Neutrophil (primary cell): ENCODE data around the gene LYSMD2.

Experiments used
- H3K27ac ChIP-seq: fragments of 200-600 bp; sonication (generic); 2 replicates; pipeline ENCODE4 v1.5.1; 2016; ENCODE audit warnings: mild to moderate bottlenecking, moderate library complexity
- H3K27me3 ChIP-seq: fragments of 200-600 bp; sonication (generic); 2 replicates; pipeline ENCODE4 v1.6.0; 2016; ENCODE audit warnings: mild to moderate bottlenecking
- H3K36me3 ChIP-seq: fragments of 200-600 bp; sonication (generic); 2 replicates; pipeline ENCODE4 v1.5.1; 2017
- H3K4me1 ChIP-seq, 2 experiments: fragments of 200-600 bp in 1 of 2; sonication (generic) in 1 of 2; 1 replicate in 1 of 2; 2 replicates in 1 of 2; pipeline versions ENCODE4 v1.5.1 to v1.6.1; 2013 to 2016; ENCODE audit warnings: low read depth in 1 of 2, low read length in 1 of 2, mild to moderate bottlenecking in 1 of 2, moderate library complexity in 1 of 2; ENCODE audit not compliant: control insufficient read depth in 1 of 2, insufficient read depth in 1 of 2
- H3K4me3 ChIP-seq, 2 experiments: fragments of 200-600 bp in 1 of 2; sonication (generic) in 1 of 2; 1 replicate in 1 of 2; 2 replicates in 1 of 2; pipeline ENCODE4 v1.5.1; 2013 to 2016; ENCODE audit warnings: low read depth in 1 of 2, low read length in 1 of 2, mild to moderate bottlenecking in 1 of 2, moderate library complexity in 1 of 2
- H3K9me3 ChIP-seq: fragments of 200-600 bp; sonication (generic); 2 replicates; pipeline ENCODE4 v1.5.1; 2016
- TF ChIP-seq, protein P1 (sequence below): fragments of 200-600 bp; sonication (generic); IDR thresholded peaks from 2 replicates; pipeline ENCODE4 v1.5.1; 2016; ENCODE audit warnings: antibody characterized with exemption

Gene LYSMD2

DNA sequence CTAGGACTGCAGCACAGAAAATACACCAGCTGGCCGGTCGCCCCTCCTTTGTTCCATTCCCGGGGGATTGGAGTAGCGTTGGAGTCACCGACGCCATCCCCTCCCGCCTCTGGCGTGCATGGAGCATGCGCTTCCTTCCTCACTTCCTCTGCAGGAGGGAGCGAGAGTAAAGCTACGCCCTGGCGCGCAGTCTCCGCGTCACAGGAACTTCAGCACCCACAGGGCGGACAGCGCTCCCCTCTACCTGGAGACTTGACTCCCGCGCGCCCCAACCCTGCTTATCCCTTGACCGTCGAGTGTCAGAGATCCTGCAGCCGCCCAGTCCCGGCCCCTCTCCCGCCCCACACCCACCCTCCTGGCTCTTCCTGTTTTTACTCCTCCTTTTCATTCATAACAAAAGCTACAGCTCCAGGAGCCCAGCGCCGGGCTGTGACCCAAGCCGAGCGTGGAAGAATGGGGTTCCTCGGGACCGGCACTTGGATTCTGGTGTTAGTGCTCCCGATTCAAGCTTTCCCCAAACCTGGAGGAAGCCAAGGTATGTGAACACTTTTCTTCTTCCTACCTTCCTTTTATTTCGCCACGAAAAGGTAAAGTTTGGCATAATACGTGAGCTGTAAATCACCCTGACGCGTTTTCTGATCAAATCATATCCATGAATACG, 56.0 kb downstream of the LYSMD2 start, which contains the start of gene SCG3:
Gene SCG3 (plus strand): TSS at position 201 of the 661 bp plus-strand sequence. CDS start 253 bp downstream, at position 454.
- peaks cover 3 to 5% of the 10 kb centered on the region in 2 experiments for H3K4me1 ChIP-seq
- H3K27ac ChIP-seq: no peak within 1 kb of the TSS
- TF ChIP-seq, protein P1, sequence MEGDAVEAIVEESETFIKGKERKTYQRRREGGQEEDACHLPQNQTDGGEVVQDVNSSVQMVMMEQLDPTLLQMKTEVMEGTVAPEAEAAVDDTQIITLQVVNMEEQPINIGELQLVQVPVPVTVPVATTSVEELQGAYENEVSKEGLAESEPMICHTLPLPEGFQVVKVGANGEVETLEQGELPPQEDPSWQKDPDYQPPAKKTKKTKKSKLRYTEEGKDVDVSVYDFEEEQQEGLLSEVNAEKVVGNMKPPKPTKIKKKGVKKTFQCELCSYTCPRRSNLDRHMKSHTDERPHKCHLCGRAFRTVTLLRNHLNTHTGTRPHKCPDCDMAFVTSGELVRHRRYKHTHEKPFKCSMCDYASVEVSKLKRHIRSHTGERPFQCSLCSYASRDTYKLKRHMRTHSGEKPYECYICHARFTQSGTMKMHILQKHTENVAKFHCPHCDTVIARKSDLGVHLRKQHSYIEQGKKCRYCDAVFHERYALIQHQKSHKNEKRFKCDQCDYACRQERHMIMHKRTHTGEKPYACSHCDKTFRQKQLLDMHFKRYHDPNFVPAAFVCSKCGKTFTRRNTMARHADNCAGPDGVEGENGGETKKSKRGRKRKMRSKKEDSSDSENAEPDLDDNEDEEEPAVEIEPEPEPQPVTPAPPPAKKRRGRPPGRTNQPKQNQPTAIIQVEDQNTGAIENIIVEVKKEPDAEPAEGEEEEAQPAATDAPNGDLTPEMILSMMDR: no peak
- no peaks in the 10 kb centered on the region for H3K36me3 ChIP-seq
- no peaks in the 10 kb centered on the region for H3K9me3 ChIP-seq
- H3K4me3 ChIP-seq: no peak within 1 kb of the TSS
- H3K27me3 ChIP-seq: peaks cover 87% of the 10 kb centered on the region

DNA sequence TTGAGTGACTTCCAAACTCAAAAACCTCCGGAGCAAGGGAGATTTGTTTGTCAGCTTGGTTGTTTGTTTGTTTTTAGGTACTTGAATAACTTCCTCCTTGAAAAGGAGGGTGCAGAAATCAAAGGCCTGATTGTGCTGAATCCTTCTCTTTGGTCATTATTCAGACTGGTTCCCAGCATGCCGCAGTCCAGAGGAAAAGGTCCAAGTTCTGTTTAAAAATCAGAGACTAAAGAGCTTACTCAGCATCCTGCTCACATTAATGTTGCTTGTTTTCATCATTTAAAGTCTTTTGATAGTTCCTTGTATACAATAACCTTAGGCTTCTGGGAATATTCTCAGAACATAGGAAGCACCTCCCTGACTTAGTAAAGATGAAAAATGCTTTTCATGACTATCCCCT, 57.1 kb downstream of the LYSMD2 start:
- peaks cover 3 to 5% of the 10 kb centered on the region in 2 experiments for H3K4me1 ChIP-seq
- H3K4me3 ChIP-seq: no peak overlapping the region
- H3K36me3 ChIP-seq: no peaks in the 10 kb centered on the region
- TF ChIP-seq, protein P1: no peak
- H3K9me3 ChIP-seq: no peaks in the 10 kb centered on the region
- peaks cover 84% of the 10 kb centered on the region for H3K27me3 ChIP-seq
- no peak overlapping the region for H3K27ac ChIP-seq

DNA sequence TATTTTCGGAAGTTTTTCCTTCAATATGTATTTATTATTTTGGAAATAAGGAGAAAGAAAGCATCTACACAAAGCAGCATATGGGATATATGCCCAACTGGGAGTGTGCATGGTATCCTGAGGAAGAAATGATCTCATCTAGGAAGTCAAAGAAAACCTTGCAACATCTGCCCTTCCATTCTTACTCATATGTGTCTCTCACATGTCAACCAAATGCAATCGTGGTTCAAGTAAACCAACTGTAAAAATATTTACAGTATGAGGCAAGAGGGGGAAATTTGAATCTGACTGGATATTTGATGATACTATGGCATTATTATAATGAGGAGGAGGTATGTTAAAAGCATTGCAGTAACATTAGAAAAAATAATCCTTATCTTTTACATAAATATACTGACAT, 59.4 kb downstream of the LYSMD2 start:
- TF ChIP-seq, protein P1: no peak
- Histone ChIP-seq H3K27ac (no peak overlapping the region), H3K9me3 (no peaks in the 10 kb centered on the region), H3K4me3 (no peak overlapping the region), H3K4me1 (peaks cover 3 to 5% of the 10 kb centered on the region in 2 experiments), H3K36me3 (no peaks in the 10 kb centered on the region), H3K27me3 (peaks cover 68% of the 10 kb centered on the region)

DNA sequence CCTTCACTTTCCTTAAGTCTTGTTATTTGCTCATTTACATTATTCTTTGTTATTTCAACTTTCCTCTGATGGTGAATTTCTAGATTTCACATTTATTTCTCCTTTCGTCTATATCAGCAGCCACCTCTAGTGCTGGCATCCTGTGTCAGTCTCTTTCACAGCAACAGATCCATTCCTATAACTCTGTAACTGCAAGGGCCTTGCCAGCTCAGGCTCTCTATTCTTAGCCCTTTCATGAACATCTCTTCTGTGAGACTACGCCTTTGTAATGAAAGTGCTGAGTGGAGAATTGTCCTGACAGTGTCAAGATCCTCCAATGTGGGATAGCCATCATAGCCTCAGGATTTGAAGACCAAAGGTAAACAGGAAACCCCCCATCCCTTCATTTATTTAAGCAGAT, 60.0 kb downstream of the LYSMD2 start:
- Histone ChIP-seq H3K36me3 (no peaks in the 10 kb centered on the region), H3K27me3 (peaks cover 61% of the 10 kb centered on the region), H3K4me3 (no peak overlapping the region), H3K27ac (no peak overlapping the region), H3K9me3 (no peaks in the 10 kb centered on the region), H3K4me1 (peaks cover 3 to 6% of the 10 kb centered on the region in 2 experiments)
- TF ChIP-seq, protein P1: no peak

DNA sequence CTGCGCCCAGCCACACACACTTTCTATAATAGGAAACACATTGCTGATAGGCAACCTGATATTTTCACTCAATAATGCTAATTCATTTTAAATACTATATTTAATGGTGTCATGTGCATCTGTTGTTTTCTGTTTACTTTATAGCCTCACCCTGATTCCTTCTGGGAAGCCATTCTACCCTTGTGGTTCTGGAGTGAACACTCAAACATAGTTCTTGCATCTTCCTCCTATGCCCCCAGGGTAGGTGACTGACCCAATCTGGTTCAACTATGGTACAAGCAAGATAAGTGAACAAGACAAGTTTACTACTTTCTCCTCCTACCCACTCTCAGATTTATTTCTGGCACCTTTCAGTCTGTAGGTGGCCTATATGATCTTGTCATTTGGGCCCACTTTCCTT, 60.4 kb downstream of the LYSMD2 start:
- Histone ChIP-seq H3K36me3 (no peaks in the 10 kb centered on the region), H3K9me3 (no peaks in the 10 kb centered on the region), H3K27ac (no peak overlapping the region), H3K4me3 (no peak overlapping the region), H3K4me1 (peaks cover 3 to 11% of the 10 kb centered on the region in 2 experiments), H3K27me3 (peaks cover 57% of the 10 kb centered on the region)
- TF ChIP-seq, protein P1: no peak
